NCI-H1436 (cell line): ENCODE data around the gene SELENOS.

Experiments used
- DNase-seq: peaks from one replicate; lab custom pipeline; 2025; lab: John Stamatoyannopoulos, UW

Gene SELENOS, protein sequence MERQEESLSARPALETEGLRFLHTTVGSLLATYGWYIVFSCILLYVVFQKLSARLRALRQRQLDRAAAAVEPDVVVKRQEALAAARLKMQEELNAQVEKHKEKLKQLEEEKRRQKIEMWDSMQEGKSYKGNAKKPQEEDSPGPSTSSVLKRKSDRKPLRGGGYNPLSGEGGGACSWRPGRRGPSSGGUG

DNA sequence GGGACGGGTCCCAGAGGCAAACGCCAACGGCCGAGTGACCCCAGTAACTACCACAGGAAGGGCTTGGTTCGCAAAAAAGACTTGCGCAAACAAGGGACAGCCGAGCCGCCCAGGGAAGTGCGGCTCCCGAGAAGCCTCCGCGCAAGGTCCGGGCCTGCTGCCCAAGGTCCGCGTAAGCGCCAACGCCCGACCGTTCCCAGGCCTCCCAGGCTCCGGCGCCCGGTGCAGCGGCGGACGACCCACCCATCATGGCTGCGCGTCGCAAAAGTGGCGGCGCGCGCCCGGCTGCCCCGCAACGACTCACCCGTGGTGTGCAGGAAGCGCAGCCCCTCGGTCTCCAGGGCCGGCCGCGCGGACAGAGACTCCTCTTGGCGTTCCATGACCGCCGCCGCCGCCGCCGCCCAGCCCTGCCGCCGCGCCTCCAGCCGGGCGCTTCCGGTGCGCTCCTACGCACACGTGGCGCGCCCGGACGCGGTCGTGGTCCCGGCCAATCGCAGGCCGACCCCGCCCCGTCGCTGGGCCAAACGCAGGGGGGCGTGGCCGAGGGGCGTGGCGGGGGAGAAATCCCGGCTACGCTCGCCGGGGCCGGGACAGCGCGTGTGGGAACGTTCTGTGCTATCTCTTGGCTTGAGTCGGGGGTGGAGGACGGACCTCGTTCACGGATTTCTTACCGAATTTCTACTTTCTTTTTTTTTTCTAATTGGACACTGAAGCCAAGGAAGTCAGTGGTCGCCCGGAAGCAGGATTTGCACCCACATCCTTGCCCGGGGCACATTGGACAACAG is at the start of gene SELENOS:
SELENOS (minus strand) TSS at position 448 of the 785 bp plus-strand sequence; CDS start at position 380, 68 bp downstream.
- DNase-seq: peak; percentile 61

DNA sequence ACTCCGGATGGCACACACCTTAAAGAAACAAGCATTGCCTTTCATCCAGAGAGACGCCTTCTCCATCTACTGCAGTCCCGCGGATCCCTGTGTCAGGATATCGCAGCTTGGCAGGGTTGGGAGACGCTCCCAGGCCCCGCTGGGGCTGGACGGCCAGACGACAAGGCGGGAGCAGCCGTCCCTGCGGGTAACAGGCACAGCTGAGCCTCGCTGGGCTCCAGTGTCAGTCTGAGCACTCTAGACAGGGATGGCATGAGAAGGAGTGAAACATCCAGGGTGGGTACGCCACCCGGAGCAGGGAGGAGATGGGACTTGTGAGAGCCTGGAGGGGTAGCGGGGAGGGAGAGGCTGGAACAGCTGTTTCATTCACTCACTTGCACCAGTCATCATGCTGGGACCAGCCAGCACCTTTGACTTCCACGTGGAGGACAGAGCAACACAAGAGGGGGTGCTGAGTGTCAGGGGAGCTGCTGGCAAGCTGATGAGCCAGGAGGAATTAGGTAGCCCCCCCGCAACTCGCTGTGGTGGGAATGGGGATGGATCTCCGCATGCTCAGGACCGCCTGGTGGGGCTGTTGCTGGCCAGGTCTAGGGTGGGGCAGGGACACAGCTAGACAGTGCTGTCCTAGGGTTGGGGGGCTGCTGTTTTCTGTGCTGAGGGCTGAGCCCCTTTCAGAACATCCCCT is 49.3 kb upstream of the SELENOS start:
- DNase-seq: no peak

DNA sequence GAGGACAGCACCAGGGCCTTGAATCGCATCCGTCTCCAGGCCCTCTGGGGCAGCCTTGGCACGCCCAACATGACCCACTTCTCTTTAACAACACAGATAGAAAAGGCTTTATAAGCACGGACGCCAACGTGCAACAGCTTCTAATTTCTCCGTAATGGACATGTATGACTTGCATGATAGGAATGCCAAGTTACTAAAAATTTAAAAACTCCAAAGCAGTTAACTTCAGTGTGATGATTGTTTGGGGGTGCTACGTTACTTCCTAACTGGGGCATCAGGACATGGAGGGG is 48.7 kb upstream of the SELENOS start:
- no peak for DNase-seq

DNA sequence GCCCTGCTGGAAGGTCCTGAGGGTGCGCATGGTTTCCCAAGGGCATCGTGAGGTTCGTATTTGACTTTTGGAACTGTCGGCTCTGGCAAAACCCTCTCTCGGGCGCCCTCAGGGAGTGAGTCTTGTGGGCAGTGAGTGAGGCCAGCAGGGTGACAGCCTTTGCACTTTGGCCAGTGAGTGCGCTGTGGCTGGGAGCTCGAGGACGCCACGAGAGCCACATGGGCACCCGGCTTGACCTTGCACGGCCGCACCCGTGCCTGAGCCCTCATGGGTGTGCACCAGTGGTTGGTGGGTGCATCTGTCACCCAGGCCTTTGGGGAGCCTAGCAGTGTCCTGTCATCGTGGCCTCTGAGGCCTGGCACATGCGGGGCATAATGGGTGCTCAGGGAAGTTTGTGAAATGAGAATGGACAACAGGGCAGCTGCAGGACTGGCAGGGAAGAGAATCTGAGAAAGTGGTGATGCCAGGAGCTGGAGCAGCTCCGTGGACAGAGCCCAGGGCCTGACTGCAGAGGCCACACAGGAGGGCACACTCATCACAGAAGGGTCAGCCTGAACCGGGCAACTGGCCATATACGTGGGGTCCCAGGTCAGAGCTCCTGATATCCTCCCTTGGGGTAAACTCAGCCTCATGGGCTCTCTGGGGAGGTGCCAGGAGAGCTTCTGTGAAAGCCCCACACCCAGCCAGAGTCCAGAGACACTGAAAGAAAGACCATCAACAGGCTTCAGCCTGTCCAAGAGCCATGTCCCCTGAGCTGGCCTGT is 48.2 kb upstream of the SELENOS start:
- DNase-seq: no peak

DNA sequence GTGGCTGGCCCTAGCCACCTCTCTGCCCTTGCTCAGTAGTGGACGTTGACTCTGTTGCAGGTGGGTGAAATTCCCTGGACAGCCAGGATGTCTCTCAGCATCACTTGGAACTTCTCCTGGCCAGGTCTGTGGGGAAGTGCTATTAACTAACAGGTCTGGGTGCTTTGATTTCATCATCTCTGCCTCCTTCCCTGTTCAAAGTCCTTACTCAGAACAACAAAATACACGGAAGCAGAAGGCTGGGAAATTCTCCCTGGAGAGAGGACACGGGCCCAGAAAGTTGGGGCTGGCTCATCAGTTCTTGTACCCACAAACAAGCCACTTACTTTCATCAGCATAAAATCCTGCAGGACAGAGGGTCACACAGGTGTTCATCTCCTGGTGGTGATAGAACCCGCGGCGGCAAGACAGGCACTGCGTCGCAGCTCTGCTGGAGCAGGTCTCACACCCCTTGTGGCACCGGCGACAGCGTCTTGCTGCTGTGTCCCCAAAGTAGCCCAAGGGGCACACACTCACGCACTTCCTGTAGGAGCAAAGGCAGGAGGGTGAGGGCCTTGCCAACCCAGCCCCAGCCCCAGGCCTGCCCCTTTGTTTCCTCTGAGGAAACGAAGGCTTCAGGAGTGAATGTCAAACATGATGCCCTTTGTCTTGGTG is 47.4 kb upstream of the SELENOS start:
- DNase-seq: no peak

DNA sequence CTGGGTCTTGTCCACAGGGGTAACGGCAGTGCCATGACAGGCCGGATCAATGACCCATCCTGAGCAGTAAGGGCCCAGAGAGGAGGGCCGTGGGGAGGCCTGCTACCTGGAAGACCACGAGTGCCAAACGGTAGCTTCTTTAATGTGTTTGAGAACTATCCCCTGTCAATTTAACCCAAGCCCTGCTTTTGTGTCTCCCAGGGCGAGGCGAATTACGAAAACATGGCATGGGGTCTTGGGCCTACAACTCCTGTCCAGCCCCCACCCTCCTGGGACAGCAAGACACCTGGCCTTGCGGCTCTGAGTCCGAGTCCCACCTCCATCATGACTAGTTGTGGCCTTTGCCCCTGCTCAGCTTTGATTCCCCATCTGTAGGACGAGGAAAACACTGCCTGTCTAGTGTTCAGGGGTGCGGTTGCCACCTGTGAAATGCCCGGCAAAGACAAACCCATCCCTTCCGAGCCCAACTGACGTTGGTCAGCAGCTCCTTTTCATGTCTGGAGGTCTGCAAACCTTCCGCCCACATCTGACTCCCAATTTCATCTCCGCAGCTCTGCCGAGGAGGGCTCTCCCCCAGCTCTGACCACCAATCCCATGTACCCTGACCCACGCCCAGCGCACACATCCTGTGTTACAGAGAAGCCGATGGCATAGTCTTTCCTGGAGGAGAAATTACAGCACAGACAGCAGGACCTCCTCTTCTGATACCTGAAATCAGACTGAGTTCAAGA is 46.7 kb upstream of the SELENOS start:
- DNase-seq: no peak

DNA sequence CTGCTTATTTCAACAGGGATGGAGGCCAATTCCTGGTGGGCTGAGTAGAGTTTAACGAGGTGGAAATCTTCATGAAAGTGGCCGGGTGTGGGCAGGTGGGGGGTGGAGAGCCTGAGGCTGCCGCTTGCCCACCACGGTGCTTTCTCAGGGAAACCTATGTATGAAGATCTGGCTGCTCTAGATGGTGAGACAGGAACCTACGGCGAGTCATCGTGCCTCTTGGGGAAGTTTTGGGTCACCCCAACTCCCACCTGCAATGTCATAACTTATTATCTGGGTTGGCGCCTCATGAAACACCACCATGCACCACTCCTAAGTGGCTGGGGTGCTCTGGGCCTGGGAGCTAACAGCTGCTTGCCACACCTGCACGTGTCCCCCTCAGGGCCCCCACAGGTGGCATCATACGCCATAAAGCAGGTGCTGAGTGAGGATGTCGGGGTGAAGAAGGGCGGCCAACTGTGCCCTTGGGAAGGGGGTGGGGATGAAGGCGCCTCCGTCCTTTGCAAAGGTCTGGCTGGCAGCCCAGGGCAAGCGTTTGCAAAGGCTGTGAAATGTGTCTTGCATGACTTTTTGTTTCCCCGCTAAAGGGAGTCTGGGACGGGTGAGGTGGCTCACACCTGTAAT is 45.7 kb upstream of the SELENOS start:
- DNase-seq: no peak

DNA sequence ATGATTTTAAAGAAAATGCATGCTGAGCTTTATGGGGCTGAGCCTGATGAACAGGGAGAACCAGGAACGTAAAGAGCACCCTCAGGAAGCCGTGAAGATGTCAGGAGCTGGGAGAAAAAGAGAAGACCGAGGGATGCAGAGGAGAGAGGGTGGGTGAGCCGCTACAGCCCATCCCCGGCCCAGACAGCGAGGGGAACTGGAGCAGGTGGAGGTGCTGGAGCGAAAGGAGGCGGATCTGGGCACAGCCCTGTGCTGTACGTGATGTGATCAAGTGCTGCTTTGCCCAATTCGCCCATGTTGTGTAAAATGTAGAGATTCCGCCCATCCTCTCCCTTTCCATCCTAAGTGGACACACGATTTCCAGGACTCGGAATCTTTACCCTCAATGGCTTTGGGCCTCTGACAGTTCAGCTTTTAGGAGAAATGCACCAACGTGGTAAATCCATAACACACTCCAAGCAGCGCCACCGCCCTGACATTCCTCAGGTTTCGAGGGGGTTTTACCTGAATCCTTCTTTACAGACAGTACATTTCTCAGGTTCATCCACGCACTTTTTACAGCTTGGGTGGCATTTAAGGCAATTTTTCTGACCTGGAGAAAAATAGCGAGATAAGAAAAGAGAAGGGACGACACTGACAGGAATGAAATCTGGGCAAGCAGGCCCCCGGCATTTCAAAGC is 44.9 kb upstream of the SELENOS start:
- DNase-seq: no peak

DNA sequence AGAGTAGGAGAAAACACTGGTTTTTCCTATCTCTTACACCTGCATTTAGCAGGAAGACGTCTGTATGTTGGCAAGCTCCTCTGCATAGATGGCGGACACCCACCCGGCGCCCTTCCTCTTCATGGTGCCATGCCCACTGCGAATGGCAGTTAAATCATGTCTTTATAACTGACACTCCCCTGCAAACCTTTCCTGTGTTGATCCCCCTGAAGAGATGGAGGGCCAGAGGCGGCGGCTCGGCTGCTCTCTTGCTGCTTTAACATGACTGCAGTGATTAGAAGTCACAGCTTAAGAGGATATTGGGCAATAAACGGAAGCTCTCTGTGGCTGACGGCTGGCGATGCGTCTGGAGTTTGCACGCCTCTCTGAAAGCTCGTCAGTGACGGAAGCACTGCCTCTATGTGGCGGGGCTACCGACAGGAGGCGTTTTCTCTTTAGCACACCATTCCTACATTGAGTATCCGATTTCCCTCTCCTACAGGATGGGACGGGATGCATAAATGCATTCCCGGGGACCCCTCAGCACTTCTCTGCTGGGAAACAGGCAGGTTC is 43.3 kb upstream of the SELENOS start:
- DNase-seq: no peak

DNA sequence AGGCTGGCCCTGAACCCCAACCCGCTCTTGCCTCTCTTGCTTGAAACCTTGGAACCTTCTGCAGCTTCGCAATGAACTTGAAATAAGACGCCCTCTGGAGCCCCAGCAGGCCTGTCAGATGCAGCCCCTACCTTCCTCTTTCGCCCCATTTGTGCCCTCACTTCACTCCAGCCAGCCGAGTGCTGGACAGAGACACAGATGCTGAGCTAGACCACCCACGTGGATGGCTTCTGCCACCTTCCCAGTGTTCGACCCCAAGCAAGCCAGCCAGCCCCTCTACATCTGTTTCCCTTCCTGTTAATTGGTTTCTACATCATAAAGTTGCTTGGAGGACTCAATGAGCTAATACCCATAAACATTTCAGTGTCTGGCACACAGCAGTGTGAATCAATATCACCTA is 41.6 kb upstream of the SELENOS start:
- no peak for DNase-seq

DNA sequence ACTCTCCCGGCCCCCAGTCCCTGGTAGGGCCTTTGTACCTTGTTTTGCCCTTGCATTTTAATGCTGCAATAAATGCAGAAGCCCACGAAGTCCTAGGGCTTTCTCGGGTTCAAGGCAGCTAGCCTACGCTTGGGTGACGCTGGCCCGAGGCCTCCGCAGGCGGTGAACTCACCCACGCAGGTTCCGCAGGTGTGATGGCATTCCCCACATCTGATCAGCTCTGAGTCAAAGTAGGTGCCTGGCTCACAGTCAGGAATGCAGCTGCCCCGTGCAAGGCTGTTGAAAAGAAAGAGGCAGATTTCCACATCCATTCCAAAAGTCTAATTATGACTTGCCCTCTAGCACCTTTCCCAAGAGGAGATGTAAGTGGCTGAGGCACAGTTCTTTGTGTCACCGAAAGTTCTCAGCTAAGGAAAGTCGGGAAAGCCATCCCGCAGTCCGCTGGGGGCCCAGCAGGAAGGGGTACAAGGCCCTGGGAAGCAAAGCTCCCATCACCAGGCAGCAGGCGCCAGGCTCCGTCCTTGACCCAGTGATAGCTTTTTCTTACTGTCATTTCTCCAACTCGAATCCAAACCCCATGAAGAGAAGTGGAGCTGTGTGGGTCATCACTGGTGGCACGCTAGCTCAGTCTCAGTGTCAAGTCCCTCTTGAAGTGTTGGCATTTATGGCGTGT is 41.0 kb upstream of the SELENOS start:
- no peak for DNase-seq

DNA sequence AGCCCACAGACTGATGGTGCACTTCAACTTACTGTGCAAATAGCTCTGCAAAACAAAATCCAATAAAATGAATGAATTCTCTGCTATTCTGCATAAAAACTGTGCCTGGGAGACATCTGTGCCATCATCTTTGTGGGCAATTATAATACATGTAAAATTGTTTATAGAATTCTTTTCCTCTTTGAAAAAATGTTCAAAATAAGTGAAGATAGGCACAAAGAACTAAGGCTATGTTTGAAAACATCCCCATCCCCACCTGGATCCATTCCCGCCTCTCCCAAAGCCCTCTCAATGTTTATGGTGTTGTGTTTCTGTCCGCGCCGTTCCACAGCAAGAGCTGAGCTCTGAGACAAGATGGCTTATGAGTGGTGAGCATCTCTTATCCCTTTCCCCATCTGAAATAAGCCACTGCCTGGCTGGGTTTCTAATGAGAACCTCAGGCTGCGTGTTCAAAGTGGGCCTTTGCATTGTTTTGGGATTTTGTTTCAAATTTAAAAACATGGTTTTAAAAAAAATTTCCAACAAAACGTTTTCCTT is 40.1 kb upstream of the SELENOS start:
- no peak for DNase-seq

DNA sequence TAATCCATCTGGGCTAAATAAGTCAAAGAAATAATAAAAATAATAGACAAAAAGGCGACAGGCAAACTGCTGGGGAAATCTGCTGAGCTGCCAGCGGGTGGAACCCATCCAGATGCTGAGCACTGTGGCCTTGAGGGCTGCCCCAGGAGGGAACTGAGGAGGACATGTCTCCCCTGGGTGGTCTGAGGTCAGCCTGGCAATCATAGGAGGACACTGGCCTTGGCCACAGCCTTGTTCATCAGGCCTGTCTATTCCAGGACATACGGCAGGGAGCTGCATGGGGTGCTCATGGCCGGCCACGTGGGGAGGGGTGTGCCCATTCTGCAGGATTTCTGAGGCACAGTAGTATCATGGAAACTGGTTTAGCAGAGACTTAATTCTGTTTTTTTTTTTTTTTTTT is 39.2 kb upstream of the SELENOS start:
- DNase-seq: no peak

DNA sequence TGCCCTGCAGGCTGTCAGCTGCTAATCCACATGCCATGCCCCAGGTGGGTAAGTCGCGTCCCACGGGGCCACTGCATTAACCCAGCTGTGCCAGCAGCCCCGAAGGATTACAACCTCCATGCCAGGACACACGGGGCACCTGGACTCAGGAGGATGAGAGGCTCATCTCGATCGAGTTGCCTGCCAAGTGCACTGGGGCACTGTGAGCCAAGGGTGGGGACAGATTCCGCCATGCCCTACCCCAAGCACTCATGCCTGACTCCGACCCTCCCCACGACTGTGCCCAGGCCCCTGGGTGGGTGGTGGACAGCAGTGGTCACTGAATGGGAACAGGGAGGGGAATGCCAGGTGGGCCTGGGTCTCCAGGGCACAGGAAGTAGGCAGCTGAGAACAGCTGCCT is 38.5 kb upstream of the SELENOS start:
- no peak for DNase-seq

DNA sequence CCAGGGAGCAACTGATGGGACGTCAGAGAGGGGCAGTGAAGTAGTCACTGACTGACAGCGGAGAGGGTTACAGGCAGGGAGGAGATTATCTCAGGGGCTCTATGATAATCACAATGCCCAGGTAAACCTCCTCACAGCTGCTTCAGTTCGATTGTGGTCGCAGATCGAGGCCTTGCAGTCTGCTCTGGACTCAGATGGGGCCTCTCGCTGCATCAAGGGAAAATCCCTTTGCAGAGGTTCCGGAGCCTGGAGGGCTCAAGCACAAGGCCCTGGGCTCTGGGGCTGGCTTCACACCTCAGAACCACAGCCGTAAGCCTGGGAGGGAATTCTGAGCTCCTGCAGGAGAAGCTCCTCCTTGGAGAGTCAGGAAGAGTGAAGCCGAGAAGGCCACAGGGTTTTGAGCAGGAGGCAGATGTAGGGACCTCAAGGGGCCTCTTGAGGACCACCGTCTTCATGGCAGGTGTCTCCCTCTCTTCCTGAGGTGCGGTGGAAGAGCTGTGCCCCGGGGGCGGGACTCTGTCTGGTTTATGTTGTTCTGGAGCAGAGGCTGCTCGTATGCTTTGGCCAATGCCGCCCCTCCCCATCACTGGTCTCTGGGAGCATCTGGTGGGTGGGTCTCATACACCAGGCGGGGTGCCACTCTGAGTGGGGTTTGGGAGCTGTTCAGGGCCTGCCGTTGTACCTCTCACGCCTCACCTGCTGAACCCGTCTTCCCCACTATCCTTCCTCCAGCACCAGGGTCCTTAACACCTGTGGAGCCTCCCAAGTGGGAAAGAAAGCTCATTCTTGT is 37.2 kb upstream of the SELENOS start:
- DNase-seq: no peak

DNA sequence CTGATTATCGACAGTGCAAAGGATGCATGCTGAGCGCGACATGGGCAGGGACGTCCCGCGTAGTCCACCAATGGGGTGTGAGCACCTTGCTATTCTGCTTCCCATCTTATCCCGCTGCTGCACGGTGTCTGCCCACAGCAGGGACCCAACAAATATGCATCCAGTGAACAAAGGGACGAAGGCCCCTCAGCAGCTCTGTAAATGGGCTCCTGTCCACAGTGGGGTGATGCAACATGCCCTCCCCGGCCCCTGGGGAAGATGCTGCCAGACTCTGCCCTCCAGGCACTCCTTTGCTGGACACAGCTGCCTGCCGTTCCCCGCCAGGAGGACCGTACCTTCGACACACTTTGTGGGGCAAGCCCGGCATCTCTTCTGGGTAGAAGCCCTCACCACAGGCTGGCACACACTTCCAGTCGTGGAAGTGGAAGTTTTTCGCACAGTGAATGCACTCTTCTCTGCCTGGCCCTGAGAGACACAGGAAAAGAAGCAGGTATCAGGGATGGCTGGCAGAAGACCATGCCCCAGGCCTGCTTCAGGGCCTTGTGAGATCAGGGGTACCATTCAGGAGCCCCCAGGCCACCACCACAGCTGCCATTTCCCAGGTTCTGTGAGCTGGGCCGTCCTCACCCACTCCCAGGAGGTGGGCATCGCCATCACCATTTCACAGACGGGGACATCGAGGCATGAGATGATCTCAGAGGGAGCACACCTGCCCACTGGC is 35.9 kb upstream of the SELENOS start:
- DNase-seq: no peak

DNA sequence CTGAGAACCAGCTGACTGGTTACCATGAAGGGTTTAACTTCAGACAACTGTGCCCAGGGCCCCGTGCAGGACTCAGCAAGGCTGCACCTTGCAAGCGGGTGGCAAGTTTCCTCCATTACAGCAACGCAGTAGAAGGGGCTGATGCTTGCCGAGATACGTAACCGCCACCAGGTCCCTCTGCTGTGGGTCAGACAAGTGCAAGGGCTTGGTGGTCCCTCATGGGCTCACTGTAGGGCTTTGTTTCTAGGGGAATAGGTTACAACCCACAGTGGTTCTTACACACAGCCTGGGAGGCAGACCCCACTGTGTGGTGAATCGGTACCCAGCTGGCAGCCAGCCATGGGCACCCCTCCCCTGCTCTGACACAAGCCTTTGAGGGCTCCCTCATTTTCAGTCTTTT is 33.2 kb upstream of the SELENOS start:
- no peak for DNase-seq

DNA sequence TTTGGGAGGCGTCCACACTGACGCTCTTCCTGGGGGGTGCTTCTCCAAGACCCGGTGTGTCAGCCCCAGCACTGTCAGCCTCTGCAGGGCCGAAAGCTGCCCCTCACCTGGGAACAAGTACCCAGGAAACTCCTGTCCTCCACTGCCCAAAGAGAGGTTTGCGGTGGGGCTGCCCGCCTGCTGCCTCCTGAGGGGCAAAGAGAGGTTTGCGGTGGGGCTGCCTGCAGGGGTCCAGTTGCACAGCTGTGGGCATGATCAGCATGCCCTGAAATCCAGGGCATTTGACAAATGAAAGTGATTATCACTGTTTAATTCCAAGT is 32.8 kb upstream of the SELENOS start:
- no peak for DNase-seq
